Neural progenitor cell (in vitro differentiated cells): ENCODE results near the gene GNL3. TPM values are rescaled to one million over a fixed set of nuclear protein-coding genes. Genes with fewer than 3 reads are reported as not detected.

Source experiments
- DNase-seq: peaks from one replicate; pipeline ENCODE4 v3.0.0-alpha.2; 2016; ENCODE audit warnings: low spot score
- H2AFZ ChIP-seq: fragments of 200-600 bp; sonication (generic); replicated peaks from 2 replicates; pipeline ENCODE4 v1.6.1; 2016; ENCODE audit warnings: antibody characterized with exemption
- H3F3A ChIP-seq: fragments of 200-600 bp; sonication (generic); 2 replicates; pipeline ENCODE4 v1.6.1; 2016; ENCODE audit warnings: antibody characterized with exemption, low read depth
- H3K27ac ChIP-seq: fragments of 200-600 bp; sonication (generic); 2 replicates; pipeline ENCODE4 v1.5.1; 2016; ENCODE audit warnings: mild to moderate bottlenecking
- H3K27me3 ChIP-seq: fragments of 200-600 bp; sonication (generic); 2 replicates; pipeline ENCODE4 v1.6.1; 2016; ENCODE audit warnings: mild to moderate bottlenecking, moderate library complexity
- H3K36me3 ChIP-seq: fragments of 200-600 bp; sonication (generic); 2 replicates; pipeline ENCODE4 v1.5.1; 2016
- H3K4me1 ChIP-seq: fragments of 200-600 bp; sonication (generic); 2 replicates; pipeline ENCODE4 v1.6.1; 2016; ENCODE audit warnings: mixed run types
- H3K4me2 ChIP-seq: fragments of 200-600 bp; sonication (generic); 2 replicates; pipeline ENCODE4 v1.6.1; 2016
- H3K4me3 ChIP-seq: fragments of 200-600 bp; sonication (generic); 2 replicates; pipeline ENCODE4 v1.5.1; 2016
- H3K79me2 ChIP-seq: fragments of 200-600 bp; sonication (generic); 2 replicates; pipeline ENCODE4 v1.6.1; 2016; ENCODE audit warnings: low read depth
- H3K9ac ChIP-seq: fragments of 200-600 bp; sonication (generic); 2 replicates; pipeline ENCODE4 v1.6.1; 2016
- H3K9me3 ChIP-seq: fragments of 200-600 bp; sonication (generic); 2 replicates; pipeline ENCODE4 v1.5.1; 2016; ENCODE audit warnings: low read depth
- H4K20me1 ChIP-seq: fragments of 200-600 bp; sonication (generic); 2 replicates; pipeline ENCODE4 v1.6.1; 2016; ENCODE audit warnings: low read depth
- H3K27ac Mint-ChIP-seq: 3 replicates; pipeline ENCODE4 v1.8.0; 2021; ENCODE audit warnings: mixed read lengths
- H3K27me3 Mint-ChIP-seq: 2 replicates; pipeline ENCODE4 v1.8.0; 2022; ENCODE audit warnings: low read depth, mild to moderate bottlenecking, inconsistent platforms, moderate library complexity, mixed read lengths; ENCODE audit not compliant: insufficient read depth
- H3K36me3 Mint-ChIP-seq: 3 replicates; pipeline ENCODE4 v1.8.0; 2021; ENCODE audit warnings: mixed read lengths
- H3K4me1 Mint-ChIP-seq: 3 replicates; pipeline ENCODE4 v1.8.0; 2021; ENCODE audit warnings: mixed read lengths
- H3K4me3 Mint-ChIP-seq: 3 replicates; pipeline ENCODE4 v1.8.0; 2021; ENCODE audit warnings: mild to moderate bottlenecking, moderate library complexity, mixed read lengths
- H3K9me3 Mint-ChIP-seq: 3 replicates; pipeline ENCODE4 v1.8.0; 2020; ENCODE audit warnings: mixed read lengths
- CTCF ChIP-seq: fragments of 200-600 bp; sonication (generic); IDR thresholded peaks from 2 replicates; pipeline ENCODE4 v1.5.1; 2017; ENCODE audit warnings: antibody characterized with exemption, mild to moderate bottlenecking
- EZH2 ChIP-seq: fragments of 200-600 bp; sonication (generic); IDR thresholded peaks from 2 replicates; pipeline ENCODE4 v1.6.1; 2017; ENCODE audit warnings: antibody characterized with exemption, mild to moderate bottlenecking, moderate library complexity
- EZH2phosphoT487 ChIP-seq: fragments of 200-600 bp; sonication (generic); IDR thresholded peaks from 2 replicates; pipeline ENCODE4 v1.6.1; 2017; ENCODE audit warnings: antibody characterized with exemption
- small RNA-seq: library from RNA; depleted of rRNA; stranded (forward); fragments of <200 nt; gene quantifications from one replicate; pipeline ENCODE3, GENCODE V24; 2015
- total RNA-seq: library from RNA; depleted of rRNA; stranded (reverse); fragments of >200 nt; gene quantifications from 2 replicates; pipeline ENCODE4 v1.2.3, GENCODE V29; 2015; ENCODE audit warnings: low replicate concordance

The GNL3 gene
- total RNA-seq, 1 donor from 2014 or later, result 169 TPM

- Mint-ChIP-seq H3K9me3 (no peaks in the 10 kb centered on the region), H3K36me3 (peaks cover 47% of the 10 kb centered on the region), H3K27me3 (no peaks in the 10 kb centered on the region), H3K4me3 (no peak overlapping the region), H3K4me1 (no peaks in the 10 kb centered on the region), H3K27ac (no peak overlapping the region)
- Histone ChIP-seq H3K79me2 (no peaks in the 10 kb centered on the region), H3K9me3 (no peaks in the 10 kb centered on the region), H3K4me1 (no peaks in the 10 kb centered on the region), H3F3A (no peaks in the 10 kb centered on the region), H2AFZ (no peak overlapping the region), H3K36me3 (peaks cover 33% of the 10 kb centered on the region), H3K27ac (no peak overlapping the region), H3K27me3 (no peaks in the 10 kb centered on the region), H4K20me1 (no peaks in the 10 kb centered on the region), H3K4me3 (no peak overlapping the region), H3K4me2 (no peak overlapping the region), H3K9ac (no peak overlapping the region)
- TF ChIP-seq EZH2 (no peak), EZH2phosphoT487 (no peak), CTCF (no peak)
- DNase-seq, result no peak
Measured at GRCh38 chr3:52743721-52744120, 57.9 kb downstream of the GNL3 start.

Small RNAs within 50 kb of the gene (small RNA-seq; reads per million reads assigned to genes)
- not detected for gene AC006254.2
- 5,376 reads per million, percentile 100 among the genes with 10 or more reads in this experiment for gene RF00569
- not detected for gene RF01183
- not detected for gene SNORD19
- gene SNORD19B, result not detected
- gene SNORD69, result 3,039 reads per million, percentile 100 among the genes with 10 or more reads in this experiment

Other genes starting within 250 kb of the GNL3 start
- gene SEMA3G, start 240.9 kb upstream of the GNL3 start, total RNA-seq, result 0.79 and 3.4 TPM in 2 replicates
- 0.67 and 5.8 TPM in 2 replicates for gene TNNC1, start 232.0 kb upstream of the GNL3 start, total RNA-seq
- 80.5 and 146 TPM in 2 replicates for gene NISCH, start 230.4 kb upstream of the GNL3 start, total RNA-seq
- gene STAB1, start 190.7 kb upstream of the GNL3 start, total RNA-seq, result 0.06 TPM in 1 of 2 replicates, not detected in the other
- gene NT5DC2, start 152.2 kb upstream of the GNL3 start, total RNA-seq, result 210 and 364 TPM in 2 replicates
- 2.0 and 2.4 TPM in 2 replicates for gene UQCC5, start 149.4 kb upstream of the GNL3 start, total RNA-seq
- gene PBRM1, start 119 bp upstream of the GNL3 start, total RNA-seq, result 88.6 and 116 TPM in 2 replicates
- 76.3 and 88.0 TPM in 2 replicates for gene GLT8D1, start 19.8 kb downstream of the GNL3 start, total RNA-seq
- gene SPCS1, start 20.1 kb downstream of the GNL3 start, total RNA-seq, result 142 and 162 TPM in 2 replicates
- 41.8 and 42.0 TPM in 2 replicates for gene NEK4, start 84.9 kb downstream of the GNL3 start, total RNA-seq
- not detected in 2 replicates for gene ITIH1, start 91.6 kb downstream of the GNL3 start, total RNA-seq
- not detected in 2 replicates for gene ITIH3, start 108.8 kb downstream of the GNL3 start, total RNA-seq
- gene ITIH4, start 144.6 kb downstream of the GNL3 start, total RNA-seq, result 1.1 and 2.4 TPM in 2 replicates
- gene MUSTN1, start 149.0 kb downstream of the GNL3 start, total RNA-seq, result 2.0 and 10.8 TPM in 2 replicates
- gene STIMATE, start 211.5 kb downstream of the GNL3 start, total RNA-seq, result 10.2 and 17.3 TPM in 2 replicates